GM12873 (cell line): Measurements from ENCODE around the gene TRRAP.

Source experiments
- TF ChIP-seq, protein P1 (sequence below): IDR thresholded peaks from 2 replicates; pipeline ENCODE4 v1.5.1; 2012; ENCODE audit warnings: low read depth, mild to moderate bottlenecking, moderate library complexity, low read length, control low read depth; ENCODE audit not compliant: insufficient read depth; ENCODE audit errors: missing control alignments

Gene TRRAP

GRCh38 chr7:99016196-99016595 is 137.9 kb downstream of the TRRAP start:
- TF ChIP-seq, protein P1, sequence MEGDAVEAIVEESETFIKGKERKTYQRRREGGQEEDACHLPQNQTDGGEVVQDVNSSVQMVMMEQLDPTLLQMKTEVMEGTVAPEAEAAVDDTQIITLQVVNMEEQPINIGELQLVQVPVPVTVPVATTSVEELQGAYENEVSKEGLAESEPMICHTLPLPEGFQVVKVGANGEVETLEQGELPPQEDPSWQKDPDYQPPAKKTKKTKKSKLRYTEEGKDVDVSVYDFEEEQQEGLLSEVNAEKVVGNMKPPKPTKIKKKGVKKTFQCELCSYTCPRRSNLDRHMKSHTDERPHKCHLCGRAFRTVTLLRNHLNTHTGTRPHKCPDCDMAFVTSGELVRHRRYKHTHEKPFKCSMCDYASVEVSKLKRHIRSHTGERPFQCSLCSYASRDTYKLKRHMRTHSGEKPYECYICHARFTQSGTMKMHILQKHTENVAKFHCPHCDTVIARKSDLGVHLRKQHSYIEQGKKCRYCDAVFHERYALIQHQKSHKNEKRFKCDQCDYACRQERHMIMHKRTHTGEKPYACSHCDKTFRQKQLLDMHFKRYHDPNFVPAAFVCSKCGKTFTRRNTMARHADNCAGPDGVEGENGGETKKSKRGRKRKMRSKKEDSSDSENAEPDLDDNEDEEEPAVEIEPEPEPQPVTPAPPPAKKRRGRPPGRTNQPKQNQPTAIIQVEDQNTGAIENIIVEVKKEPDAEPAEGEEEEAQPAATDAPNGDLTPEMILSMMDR = no peak

DNA sequence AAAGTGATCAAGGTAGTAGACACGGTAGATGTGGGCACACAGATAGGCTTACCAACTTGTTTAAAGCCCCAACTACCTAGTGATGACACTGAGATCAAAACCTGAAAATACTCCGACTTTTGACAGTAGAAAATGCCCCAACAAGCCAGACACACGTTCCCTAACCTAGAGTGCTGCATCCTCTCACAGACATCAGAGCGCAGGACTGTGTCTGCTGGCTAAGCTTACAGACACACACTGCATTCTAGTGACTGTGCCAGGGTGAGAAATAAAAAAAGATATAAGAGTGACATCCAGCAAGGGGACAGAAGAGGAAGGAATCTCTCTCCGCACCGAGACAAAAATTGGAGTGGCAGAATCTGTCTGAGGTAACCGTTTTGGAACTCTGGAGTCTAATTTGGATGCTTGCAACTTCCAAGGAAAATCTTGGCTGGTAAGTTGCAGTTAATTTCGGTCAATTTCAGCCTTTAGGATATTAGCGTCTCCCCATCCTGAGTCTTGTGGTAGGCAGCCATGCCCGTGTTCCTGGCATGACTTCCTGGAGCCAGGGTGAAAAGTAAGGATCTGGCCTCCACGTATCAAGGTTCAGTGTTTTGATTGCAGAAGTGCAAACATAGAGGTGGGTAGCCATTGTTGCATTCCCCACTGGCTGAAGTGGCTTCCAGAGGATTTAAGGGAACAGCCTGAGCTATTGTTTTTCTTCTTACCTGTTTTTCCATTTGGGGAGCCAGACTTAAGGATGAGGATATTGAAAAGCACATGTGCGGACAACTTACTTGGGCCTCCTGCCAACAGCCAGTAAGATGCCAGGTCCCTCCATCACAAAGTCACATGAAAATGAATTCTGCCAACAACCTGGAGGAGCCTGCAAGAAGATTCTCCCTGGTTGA is 141.4 kb downstream of the TRRAP start:
- TF ChIP-seq, protein P1 = no peak

- TF ChIP-seq, protein P1 = no peak
Measured at GRCh38 chr7:99020413-99020715, 142.0 kb downstream of the TRRAP start.

DNA sequence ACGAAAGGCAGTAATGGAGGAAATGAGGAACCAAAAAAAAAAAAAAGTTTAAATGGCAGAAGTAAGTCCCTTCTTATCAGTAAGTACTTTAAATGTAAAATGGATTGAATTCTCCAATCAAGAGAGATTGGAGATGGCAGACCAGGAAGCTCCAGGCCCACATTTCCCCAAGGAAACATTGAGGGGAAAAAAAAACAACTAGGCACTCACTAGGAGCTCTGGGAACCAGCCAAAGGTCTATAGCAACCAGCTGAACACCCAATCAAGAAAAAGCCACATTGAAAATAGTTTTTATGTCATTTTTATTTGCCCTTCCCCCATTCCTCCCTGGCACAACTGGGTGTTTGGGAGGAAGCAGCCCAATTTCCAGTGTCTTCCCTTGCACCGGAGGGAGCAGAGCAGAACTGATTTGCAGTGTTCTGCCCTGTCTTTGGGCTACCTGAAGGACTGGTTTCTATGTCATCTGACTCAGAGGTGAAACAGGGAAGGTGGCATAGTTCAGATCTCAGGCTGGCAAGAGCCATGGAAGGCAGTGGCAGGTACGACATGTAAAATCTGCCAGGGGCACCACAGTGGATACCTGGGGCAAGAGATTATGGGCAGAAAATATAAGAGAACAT is 143.7 kb downstream of the TRRAP start:
- TF ChIP-seq, protein P1 = no peak

DNA sequence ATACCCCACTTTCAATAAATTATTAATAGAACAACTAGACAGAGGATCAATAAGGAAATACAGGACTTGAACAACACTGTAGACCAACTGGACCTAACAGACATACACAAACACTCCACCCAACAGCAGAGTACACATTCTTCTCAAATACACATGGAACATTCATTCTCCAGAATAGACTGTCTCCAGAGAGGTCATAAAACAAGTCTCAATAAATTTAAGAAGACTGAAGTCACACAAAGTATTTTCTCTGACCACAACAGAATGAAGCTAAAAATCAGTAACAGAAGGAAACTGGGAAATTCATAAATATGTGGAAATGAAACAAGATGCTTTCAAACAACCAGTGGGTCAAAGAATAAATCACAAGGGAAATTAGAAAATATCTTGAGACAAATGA is 145.7 kb downstream of the TRRAP start:
- TF ChIP-seq, protein P1 = no peak

DNA sequence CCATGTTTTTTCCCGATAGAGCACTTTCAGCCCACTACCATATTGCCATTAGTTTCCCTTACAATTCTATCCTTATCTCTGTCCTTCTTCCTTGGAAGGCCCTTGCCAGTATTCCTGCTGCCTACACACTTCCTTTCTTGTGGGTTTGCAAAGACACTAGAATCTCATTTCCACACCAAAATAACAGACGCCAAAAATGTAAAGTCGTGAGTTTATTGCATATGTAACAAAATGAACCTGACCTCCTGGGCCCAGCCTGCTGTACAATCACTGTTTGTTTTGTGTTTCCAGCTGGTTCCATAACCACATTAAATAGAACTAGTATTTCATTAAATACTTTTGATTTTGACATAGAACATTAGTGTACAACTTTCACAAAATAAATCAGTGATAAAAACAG is 148.9 kb downstream of the TRRAP start:
- TF ChIP-seq, protein P1 = no peak

DNA sequence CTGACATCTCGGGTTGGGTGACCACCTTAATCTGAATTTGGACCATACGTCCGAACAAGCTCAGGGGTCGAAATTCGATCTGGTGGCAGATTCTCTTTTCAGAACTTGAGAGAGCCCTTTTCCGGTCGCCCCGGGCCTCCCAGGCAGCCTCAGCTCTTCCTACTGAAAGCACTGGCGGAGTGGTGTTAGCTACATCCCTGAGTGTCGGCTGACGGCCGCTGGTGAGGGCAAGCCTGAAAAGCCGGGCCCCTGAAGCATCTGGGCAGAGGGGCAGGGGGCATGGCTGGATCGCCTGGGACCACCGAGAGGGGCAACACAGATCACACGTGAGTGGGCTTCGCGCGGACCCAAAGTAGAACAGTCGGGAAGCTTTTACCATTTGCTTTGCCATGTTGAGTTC is 149.5 kb downstream of the TRRAP start:
- TF ChIP-seq, protein P1 = no peak
